Measurements from ENCODE around the gene TAS1R2.

GRCh38 chr1:18809953-18810899 is 49.2 kb downstream of the TAS1R2 start:
- TF ChIP-seq CTCF (IDR thresholded peaks at IDR 0.05) (no peak), POLR2A (IDR thresholded peaks at IDR 0.05) (no peak)
